HepG2 (cell line): ENCODE results near the gene RABEP2. TPM values are rescaled to one million over a fixed set of nuclear protein-coding genes. Genes with fewer than 3 reads are reported as not detected.

Experiments
- ARID3A ChIP-seq: IDR thresholded peaks from 2 replicates; pipeline ENCODE4 v1.6.1; 2012; ENCODE audit warnings: low read depth, low read length, improper control_type of control experiment
- ARID4A ChIP-seq: sonication (generic); formaldehyde crosslinking; IDR thresholded peaks from 2 replicates; pipeline ENCODE4 v1.5.0; 2020; ENCODE audit warnings: mild to moderate bottlenecking, missing genetic modification reagents, borderline replicate concordance
- ETV6 ChIP-seq: sonication (generic); formaldehyde crosslinking; conservative IDR thresholded peaks from 2 replicates; pipeline ENCODE4 v1.4.0; 2020; ENCODE audit warnings: missing genetic modification reagents
- FOXP4 ChIP-seq: sonication (generic); formaldehyde crosslinking; IDR thresholded peaks from 2 replicates; pipeline ENCODE4 v1.4.0; 2020; ENCODE audit warnings: missing genetic modification reagents
- IRF1 ChIP-seq: sonication (generic); formaldehyde crosslinking; IDR thresholded peaks from 2 replicates; pipeline ENCODE4 v1.4.0; 2020; ENCODE audit warnings: low read depth, mild to moderate bottlenecking, missing genetic modification reagents
- MTF1 ChIP-seq: sonication (generic); formaldehyde crosslinking; IDR thresholded peaks from 2 replicates; pipeline ENCODE4 v1.5.0; 2020; ENCODE audit warnings: missing genetic modification reagents
- MXI1 ChIP-seq: IDR thresholded peaks from 3 replicates; pipeline ENCODE4 v1.6.1; 2012; ENCODE audit warnings: low read depth, low read length, inconsistent platforms, borderline replicate concordance
- PAF1 ChIP-seq: IDR thresholded peaks from 2 replicates; pipeline ENCODE4 v1.6.1; 2016; ENCODE audit warnings: missing genetic modification reagents, missing compliant biosample characterization
- POLR2AphosphoS2 ChIP-seq: IDR thresholded peaks from 2 replicates; pipeline ENCODE4 v1.6.1; 2011; ENCODE audit warnings: low read depth, low read length, improper control_type of control experiment
- SKI ChIP-seq: fragments of 450-650 bp; IDR thresholded peaks from one replicate; pipeline ENCODE4 v1.6.1; 2018; ENCODE audit warnings: mild to moderate bottlenecking; ENCODE audit not compliant: partially characterized antibody
- SSRP1 ChIP-seq: IDR thresholded peaks from 2 replicates; pipeline ENCODE4 v1.6.1; 2016; ENCODE audit warnings: control low read depth
- TEAD3 ChIP-seq: optimal IDR thresholded peaks from 2 replicates; pipeline ENCODE3; 2016; ENCODE audit warnings: borderline replicate concordance
- ZBTB38 ChIP-seq: sonication (generic); formaldehyde crosslinking; IDR thresholded peaks from 2 replicates; pipeline ENCODE4 v1.5.1; 2020; ENCODE audit warnings: mild to moderate bottlenecking, missing genetic modification reagents
- ZNF205 ChIP-seq: IDR thresholded peaks from 2 replicates; pipeline ENCODE4 v1.6.1; 2018; ENCODE audit warnings: missing biosample characterization, missing genetic modification reagents
- ZNF34 ChIP-seq: sonication (generic); formaldehyde crosslinking; IDR thresholded peaks from 2 replicates; pipeline ENCODE4 v1.4.0; 2020; ENCODE audit warnings: mild to moderate bottlenecking, missing genetic modification reagents, borderline replicate concordance
- ZNF674 ChIP-seq: sonication (generic); formaldehyde crosslinking; IDR thresholded peaks from 2 replicates; pipeline ENCODE4 v1.5.0; 2020; ENCODE audit warnings: low read depth, mild to moderate bottlenecking, missing genetic modification reagents
- ZNF7 ChIP-seq: IDR thresholded peaks from 2 replicates; pipeline ENCODE4 v1.6.1; 2016; ENCODE audit warnings: missing biosample characterization, missing genetic modification reagents
- ZNF784 ChIP-seq: sonication (generic); formaldehyde crosslinking; IDR thresholded peaks from 2 replicates; pipeline ENCODE4 v1.5.1; 2020; ENCODE audit warnings: missing genetic modification reagents, mild to moderate bottlenecking, borderline replicate concordance
- ZNF891 ChIP-seq: sonication (generic); formaldehyde crosslinking; IDR thresholded peaks from 2 replicates; pipeline ENCODE4 v1.5.0; 2020; ENCODE audit warnings: mild to moderate bottlenecking, missing genetic modification reagents
- polyA plus RNA-seq, 8 experiments: library from polyadenylated mRNA; depleted of rRNA in 3 of 8; stranded (reverse) in 7 of 8; unstranded in 1 of 8; fragments of >200 nt; fragmentation: Illumina TruSeq in 4 of 8; extraction: Trizol in 4 of 8; gene quantifications; 2 replicates each; pipeline versions ENCODE4 v1.2.1 to v1.2.3, GENCODE V29; 2011 to 2016; ENCODE audit warnings: low read depth in 4 of 8, missing spikeins in 1 of 8, mixed read lengths in 1 of 8; ENCODE audit not compliant: insufficient read depth in 1 of 8
- total RNA-seq, 5 experiments: library from RNA; depleted of rRNA; stranded (reverse); fragments of >200 nt; fragmentation: Illumina TruSeq; extraction: Trizol; gene quantifications; 2 replicates each; pipeline ENCODE4 v1.2.3, GENCODE V29; 2016; ENCODE audit warnings: low read depth in 1 of 5

RABEP2 gene
- total and polyA plus RNA-seq, 2 of the 13 experiments (the other 11 are each of a cell fraction or from before 2014, with no cell fraction given) = 10.8 to 18.4 TPM

- peak; percentile 88; the same call in 1 of the 2 replicates for TF ChIP-seq IRF1
- TF ChIP-seq MXI1 = peak; percentile 86; the same call in 1 of the 3 replicates
- no peak for TF ChIP-seq ZBTB38 (CRISPR knock-in tag)
- no peak for TF ChIP-seq PAF1
- no peak for TF ChIP-seq SSRP1 (CRISPR knock-in tag)
- peak; percentile 6 for TF ChIP-seq SKI
- TF ChIP-seq FOXP4 (CRISPR knock-in tag) = peak; percentile 22; the same call in 1 of the 2 replicates
- TF ChIP-seq ARID4A (CRISPR knock-in tag) = peak; percentile 92
- no peak for TF ChIP-seq ZNF7
- TF ChIP-seq MTF1 (CRISPR knock-in tag) = no peak
- no peak for TF ChIP-seq ZNF674 (CRISPR knock-in tag)
- TF ChIP-seq ZNF784 (CRISPR knock-in tag) = 0 out of 2 replicates have a peak, but pooled peaks have one; percentile 66
- TF ChIP-seq ARID3A = peak; percentile 65; the same call in 1 of the 2 replicates
- no peak for TF ChIP-seq POLR2AphosphoS2
- TF ChIP-seq TEAD3 (CRISPR knock-in tag) = peak; percentile 93
- no peak for TF ChIP-seq ZNF205 (CRISPR knock-in tag)
- no peak; the same call in 1 of the 2 replicates for TF ChIP-seq ETV6 (CRISPR knock-in tag)
- TF ChIP-seq ZNF891 = peak; percentile 87; the same call in 1 of the 2 replicates
- TF ChIP-seq ZNF34 (CRISPR knock-in tag) = no peak; the same call in 1 of the 2 replicates
Measured at GRCh38 chr16:28950648-28951409, 25.8 kb upstream of the RABEP2 start, which contains the start of gene NFATC2IP (continued).
